GM19452 (cell line): ENCODE measurements around the gene MAU2.
"Not testable (repeated sequence)": the region's sequence is repeated elsewhere in the genome, so short reads cannot be mapped to it uniquely, and the experiment has no call there.

Source experiments
- ATAC-seq: cut with Tn5 transposase; IDR thresholded peaks from one replicate; pipeline ENCODE4 v1.9.1; 2021; ENCODE audit not compliant: unreplicated experiment

Gene MAU2

DNA sequence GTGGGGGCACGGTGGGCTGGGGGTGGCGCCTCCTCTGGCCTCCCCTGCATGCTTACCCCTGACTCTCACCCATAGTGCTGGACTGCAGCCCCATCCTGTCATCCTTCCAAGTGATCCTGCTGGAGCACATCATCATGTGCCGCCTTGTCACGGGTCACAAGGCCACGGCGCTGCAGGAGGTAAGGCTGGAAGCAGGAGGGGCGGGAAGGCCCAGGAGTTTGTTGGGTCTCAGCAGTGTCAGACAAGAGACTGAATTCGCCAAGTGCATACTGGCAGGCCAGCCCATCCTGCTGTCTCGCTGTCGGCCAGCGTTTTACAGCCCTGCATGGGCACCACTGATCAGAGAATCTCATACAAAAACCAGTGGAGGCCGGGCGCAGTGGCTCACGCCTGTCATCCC lies 23.1 kb downstream of the MAU2 start:
- no peak for ATAC-seq

DNA sequence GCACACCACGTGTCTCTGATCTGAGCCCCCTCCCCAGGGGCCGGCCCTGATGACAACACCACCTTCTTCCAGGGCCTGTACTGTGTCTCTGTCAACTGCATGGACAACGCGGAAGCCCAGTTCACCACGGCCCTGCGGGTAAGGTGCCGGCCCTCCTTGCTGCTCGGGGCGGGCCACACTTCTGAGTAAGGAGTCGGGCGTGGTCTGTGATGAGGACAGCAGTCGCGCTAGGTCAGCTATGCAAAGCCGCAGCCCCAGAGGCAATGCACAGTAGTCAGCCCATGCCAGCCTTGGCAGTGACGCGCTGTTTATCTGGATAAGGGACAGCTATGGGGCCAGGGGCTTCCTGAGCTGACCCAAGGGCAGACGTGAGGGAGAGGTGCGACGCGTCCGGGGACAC lies 24.6 kb downstream of the MAU2 start:
- no peak for ATAC-seq

DNA sequence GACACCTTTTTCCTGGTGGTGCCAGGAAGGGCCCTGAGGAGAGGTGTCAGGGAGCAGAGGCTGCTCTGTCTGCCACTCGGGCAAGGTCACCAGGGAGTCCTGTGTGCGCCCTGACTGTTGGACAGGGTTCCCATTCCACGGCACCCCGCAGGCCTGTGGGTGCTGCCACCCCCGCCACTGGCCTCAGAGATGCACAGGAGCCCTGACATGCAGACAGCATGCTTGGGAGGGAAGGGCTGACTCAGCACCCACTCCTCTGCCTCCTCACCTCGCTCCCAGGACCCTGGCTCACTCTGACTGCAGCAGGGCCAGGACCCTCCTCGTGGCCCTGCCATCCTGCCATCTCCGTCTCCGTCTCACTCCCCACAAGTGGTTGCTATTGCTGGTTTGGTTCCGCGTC lies 25.3 kb downstream of the MAU2 start:
- ATAC-seq = no peak

DNA sequence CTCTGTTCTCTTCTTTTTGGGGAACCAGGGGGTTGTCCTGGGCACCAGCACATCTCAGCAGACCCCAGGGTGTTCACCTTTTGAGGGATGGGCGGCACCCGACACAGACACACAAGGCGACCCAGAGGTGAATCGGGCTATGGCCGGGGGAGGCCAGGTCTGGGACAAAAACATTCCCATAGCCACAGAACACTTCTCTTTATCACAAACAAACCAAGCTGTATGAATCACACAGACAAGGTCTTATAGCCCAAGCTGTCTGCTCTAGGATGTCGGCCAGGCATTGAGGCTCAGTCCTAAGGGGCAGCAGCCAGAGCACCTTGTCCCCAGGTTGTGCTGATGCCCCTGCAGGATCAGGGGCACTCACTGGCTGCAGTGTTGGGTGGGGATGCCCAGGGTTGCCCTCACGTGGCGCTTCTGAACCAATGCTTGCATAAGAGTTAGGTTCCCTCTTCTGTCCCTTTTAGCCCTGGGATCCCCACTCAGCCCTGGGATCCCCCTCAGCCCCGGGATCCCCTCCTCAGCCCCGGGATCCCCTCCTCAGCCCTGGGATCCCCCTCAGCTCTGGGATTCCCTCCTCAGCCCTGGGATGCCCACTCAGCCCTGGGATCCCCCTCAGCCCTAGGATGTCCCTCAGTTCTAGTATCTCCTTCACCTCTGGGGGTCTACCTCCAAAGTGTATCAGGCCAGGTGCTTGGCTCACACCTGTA lies 26.9 kb downstream of the MAU2 start:
- ATAC-seq = no peak

DNA sequence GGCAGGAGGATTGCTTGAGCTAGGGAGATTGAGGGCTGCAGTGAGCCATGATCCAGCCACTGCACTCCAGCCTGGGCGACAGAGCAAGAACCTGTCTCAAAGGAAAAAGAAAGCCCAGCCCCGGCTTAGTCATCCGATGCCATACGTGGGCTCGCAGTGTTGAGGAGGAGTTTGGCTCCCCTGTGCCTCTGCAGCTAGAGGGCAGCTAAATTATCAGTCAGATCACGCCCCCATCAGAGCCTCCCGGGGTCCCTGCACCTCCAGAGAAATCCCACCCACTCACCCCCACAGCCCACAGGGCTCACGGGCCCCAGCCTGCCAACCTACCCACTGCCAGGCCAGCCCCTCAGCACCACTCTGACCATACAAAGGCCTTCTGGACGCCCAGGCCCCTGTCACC lies 27.6 kb downstream of the MAU2 start:
- ATAC-seq = no peak

DNA sequence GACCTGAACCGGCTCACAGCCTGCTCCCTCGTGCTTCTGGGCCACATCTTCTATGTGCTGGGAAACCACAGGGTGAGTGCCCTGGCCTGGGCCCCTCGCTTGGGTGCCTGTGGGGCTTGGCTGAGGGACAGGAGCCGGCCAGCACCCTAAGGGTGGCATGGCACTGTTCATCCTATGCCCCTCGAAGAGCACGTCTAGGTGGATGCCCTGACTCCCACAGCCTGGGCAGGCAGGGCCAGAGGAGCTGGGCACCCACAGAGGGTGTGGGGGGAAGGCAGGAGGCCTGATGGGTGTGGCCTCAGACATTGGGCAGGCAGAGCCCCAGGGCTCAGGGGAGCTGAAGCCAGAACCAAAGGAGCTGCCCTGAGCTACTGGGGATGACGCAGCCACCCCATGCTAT lies 28.7 kb downstream of the MAU2 start:
- no peak for ATAC-seq

DNA sequence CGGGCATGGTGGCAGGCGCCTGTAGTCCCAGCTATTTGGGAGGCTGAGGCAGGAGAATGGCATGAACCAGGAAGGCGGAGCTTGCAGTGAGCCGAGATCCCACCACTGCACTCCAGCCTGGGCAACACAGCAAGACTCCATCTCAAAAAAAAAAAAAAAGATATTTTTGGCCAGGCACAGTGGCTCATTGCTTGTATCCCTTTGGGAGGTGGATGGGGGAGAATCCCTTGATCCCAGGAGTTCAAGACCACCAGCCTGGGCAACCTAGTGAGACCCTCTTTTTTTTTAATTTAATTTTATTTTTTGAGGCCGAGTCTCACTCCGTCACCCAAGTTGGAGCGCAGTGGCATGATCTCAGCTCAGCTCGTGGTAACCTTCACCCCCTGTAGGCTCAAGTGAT lies 30.1 kb downstream of the MAU2 start:
- ATAC-seq = not testable (repeated sequence)

DNA sequence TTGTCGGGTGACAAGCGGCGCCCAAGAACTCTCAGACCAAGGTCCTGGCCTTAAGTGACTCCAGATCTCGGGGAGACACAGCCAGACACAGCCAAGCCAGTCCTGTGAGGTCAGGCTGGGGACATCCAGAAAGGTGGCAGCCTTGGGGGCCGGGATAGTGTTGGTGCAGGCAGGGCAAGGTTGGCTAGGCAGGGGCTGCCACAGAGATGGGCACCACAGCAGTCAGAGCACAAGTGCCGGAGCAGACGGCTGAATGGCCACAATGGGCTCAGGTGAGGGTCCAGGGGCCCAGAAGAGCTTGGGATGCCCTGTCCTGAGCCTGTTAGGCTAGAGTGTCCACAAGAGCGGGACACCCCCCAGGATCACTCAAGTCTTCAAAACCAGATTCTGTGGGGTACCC lies 32.2 kb downstream of the MAU2 start:
- ATAC-seq = no peak

DNA sequence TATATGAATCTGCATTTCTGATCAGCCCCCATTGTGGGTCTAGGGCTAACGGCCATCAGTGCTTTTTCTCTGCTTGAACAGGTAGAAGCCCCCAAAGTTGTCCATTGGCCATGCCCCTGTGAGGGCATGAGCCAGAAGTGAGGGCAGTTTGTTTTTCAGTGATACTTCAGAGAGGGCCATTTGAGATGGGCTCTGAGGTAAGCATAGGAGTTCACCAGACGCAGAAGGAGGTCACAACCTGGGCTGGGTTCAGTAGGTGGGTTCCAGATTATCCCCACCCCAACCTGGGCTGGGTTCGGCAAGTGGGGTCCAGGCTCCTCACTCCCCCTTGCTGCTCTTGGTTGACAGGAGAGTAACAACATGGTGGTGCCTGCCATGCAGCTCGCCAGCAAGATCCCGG lies 33.4 kb downstream of the MAU2 start:
- no peak for ATAC-seq

DNA sequence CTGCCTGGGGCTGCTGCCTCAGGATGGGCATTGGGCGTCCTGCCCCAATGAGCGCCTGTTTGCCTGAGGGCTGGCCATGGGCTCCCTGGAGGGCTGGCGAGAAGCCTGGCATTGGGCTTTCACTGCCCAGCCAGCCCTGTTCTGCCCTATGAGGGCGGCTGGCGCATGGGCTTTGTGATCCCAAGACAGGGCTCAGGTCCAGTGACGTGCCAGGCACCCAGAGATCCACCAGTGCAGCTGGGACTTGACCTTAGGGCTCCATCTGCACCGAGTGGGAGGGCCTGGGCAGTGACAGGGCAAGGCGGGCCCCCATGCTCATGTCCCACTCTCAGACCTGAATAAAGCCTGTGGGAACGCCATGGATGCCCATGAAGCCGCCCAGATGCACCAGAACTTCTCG lies 34.3 kb downstream of the MAU2 start:
- ATAC-seq = no peak

DNA sequence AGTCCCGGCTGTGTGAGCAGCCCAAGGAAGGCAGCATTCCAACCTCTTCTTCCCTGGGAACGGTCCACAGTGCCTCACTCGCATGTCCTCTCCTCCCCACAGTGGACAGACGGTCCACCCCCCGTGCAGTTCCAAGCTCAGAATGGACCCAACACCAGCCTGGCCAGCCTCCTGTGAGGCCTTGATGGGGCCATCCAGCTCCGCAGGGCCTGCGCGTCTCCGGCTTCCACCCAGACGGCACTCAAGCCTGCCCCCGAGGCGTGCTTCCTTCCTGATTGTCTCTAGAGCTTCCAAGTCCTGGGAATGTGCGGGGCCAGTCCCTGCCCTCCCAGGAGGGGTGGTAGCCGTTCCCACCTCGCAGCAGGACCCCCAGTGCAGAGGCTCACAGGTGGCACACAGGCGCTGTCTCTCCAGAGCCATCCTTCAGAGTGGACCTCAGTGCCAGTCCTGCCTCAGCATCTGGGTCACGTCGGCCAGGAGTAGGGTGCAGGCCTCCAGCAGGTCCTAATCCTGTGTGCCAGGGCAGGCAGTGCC lies 35.0 kb downstream of the MAU2 start:
- no peak for ATAC-seq

DNA sequence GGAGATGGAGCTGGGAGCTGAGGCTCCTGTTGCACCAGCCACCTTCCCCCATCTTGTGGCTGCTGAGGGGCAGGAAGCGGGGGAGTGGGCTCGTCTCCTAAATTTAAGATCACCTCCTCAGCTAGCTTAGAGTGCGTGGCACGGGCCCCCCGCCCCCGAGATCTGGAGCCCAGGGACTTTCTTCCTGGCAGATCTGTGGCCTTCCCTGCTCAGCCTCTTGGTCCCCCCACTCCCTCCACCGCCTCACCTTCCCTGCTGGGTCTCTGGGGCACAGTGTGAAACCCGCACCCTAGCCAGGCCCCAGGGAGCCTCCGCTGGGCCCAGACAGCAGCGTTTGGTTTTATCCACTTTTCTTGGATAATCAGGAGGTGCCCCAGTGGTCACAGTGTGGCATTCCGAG lies 35.9 kb downstream of the MAU2 start:
- no peak for ATAC-seq

DNA sequence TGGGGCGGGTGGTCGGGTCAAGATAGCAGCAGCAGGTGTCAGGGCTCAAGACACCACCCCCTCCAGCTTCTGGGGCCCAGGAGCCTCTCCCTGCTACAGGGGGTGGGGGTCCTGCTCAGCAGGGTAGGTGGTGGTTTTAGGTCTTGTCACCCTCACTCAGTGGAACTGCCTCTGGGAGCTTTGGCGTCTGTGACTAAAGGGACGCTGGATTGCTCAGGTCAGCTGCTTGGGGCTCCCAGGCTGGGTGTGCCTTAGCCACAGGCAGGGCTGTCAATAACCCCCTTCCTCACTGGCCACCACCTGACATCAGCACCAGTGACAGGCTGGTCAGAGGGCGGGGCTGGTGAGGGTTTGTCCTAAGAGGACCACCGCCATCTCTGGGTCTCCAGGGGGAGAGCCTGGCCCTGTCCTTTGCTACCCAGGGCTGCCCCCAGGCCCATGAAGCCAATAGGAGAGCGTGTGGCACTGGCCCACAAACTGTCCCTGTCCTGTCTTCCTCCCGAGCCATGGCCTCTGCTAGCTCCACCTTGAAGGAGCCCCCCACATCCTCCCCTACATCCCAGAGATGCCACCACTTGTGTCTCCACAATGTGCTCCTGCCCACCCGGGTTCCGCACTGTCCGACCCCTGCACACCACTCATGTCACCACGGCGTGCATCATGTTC lies 36.4 kb downstream of the MAU2 start:
- no peak for ATAC-seq

DNA sequence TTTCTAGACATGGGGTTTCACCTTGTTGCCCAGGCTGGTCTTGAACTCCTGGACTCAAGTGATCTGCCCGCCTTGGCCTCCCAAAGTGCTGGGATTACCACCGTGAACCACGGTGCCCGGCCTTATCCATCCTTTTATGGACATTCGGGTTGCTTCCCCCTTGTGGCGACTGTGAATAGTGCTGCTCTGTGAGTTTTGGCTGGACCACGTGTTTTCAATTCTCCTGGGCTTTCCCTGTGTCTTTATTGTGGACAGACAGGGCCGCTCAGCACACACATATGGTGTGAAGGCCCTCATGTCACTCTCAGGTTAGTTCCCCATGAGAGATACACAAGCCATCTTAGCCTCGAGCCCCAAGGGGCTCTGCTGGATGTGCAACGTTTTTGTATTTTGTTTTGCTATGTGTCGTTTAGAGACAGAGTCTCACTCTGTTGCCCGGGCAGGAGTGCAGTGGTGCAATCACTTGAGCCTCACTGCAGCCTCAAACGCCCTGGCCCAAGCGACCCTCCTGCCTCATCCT lies 40.5 kb downstream of the MAU2 start:
- ATAC-seq = peak; percentile 51

DNA sequence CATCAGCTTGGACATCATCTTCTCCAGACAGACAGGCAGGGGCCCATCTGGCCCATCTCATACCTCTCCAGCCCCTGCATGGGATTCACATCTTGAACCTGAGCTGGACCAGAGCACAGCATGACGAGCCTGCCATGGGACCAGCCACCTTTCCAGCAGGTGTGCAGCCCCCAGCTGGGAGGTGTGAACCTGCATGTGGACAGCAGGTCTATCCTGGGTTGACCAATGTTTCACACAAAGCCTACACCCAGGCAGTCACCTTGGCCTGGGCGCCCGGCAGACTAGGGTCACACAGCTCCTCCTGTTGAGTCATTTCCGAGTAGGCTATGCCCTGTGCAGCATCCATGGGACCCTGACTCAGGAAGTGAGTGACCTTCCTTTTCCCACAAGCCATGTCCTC lies 41.4 kb downstream of the MAU2 start:
- no peak for ATAC-seq

DNA sequence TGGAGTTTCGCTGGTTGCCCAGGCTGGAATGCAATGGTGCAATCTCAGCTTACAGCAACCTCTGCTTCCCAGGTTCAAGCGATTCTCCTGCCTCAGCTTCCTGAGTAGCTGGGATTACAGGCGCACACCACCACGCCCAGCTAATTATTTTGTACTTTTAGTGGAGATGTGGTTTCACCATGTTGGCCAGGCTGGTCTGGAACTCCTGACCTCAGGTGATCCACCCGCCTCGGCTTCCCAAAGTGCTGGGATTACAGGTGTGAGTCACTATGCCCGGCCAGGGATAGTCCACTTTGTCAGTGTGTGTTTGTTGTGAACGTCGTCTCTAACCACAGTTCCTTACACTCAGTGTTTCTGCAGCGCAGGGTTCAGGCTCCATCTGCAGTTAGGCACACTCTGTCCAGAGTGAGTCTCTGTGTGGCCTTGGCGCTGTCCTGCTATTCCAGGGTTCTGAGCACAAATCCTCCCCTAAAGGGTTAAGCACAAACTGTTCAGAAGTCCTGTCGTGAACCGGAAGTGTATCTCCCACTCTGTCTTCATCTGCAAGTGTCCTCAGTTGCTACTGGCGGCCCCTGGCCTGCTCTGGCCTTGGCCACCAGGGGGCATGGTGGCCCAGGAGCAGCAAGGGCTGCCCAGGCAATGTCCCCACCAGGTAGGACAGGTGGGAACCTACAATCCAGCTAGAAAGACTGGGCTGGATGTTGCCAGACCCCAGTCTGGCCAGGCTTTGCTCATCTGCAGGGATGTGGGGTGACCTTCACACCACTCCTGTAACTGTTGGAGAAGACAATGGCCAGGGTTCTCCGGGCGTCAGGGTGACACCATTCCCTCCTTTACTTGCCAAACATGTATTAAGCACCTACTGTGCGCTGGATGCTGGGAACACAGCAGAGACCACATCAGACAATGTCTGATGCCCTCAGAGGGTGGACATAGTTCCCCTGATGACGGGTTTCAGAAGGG lies 46.1 kb downstream of the MAU2 start:
- ATAC-seq = peak; percentile 69

DNA sequence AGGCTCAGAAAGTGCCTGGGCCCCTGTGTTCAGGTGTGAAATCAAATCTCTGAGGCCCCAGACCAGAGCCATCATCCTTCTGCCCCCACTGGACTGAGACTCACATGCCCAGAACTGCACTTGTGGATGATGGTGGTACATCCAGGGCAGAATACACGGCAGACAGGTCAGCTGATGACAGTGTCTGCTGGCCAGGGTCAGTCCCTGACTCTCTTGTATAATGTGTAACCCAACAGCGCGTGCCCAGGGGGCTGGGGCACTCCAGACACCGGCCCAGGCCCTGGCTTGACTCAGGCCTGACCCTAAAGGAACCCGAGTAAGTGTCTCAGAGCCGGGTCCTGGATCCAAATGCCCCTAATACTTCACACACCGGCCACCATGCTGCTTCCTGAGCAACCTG lies 47.5 kb downstream of the MAU2 start:
- ATAC-seq = no peak

DNA sequence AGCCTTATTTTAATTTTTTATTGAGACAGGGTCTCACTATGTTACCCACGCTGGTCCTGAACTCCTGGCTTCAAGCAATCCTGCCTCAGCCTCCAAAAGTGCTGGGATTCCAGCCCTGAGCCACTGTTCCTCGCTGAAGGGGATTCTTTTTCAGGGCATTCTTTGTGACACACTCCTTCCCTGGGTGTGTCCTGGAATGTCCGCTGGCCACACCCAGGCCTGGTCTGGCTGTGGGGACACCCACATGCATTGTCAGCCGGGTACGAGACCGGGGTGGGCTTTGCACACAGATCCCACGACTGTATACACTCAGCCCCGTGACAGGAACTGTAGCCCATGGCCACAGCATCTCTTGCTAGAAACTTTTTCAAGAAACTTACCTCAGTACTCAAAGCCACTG lies 50.4 kb downstream of the MAU2 start:
- no peak for ATAC-seq

DNA sequence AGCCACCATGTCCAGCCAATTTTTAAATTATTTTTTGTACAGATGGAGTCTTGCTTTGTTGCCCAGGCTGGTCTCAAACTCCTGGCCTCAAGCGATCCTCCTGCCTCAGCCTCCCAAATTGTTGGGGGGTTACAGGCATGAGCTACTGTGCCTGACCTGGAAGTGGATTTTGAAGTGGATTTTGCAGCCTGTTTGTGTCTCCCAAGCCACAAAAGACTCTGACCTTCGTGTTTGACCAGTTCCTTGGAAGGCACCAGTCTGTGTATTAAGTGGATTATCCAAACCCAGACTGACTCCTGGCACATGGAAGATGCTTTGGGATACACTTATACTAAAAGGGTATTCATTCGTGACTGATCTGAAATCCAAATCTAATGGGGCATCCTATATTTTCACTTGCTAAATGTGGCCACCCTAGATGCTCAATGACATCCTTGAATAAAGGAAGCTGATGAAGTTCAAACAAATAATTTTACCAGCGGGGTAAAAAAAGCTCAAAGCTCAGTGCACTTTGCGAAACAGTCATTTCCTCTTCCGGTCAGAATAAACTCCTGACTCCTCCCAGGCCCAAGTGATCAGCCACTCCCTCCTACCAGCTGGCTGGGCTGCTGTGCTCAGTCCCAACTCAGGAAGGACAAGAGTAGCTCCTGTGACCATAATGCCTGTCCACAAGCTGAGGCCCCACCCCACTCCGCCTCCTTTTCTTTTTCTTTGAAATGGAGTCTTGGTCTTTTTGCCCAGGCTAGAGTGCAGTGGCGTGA lies 52.2 kb downstream of the MAU2 start:
- peak; percentile 97 for ATAC-seq

DNA sequence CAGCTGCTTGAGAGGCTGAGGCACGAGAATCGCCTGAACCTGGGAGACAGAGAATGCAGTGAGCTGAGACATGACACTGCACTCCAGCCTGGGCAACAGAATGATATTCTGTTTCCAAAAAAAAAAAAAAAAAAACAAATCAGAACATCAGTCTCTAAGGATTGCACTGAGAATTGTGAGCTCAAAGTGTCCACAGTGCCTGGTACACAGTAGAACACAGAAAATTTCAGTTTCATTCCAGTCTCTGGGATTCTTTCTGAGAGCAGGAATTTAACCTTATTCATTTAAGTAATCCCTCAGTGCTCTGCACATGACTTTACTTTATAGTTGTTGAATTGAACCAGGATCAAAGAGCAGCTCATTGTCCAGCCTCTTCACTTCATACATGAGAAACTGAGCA lies 58.9 kb downstream of the MAU2 start:
- ATAC-seq = no peak

DNA sequence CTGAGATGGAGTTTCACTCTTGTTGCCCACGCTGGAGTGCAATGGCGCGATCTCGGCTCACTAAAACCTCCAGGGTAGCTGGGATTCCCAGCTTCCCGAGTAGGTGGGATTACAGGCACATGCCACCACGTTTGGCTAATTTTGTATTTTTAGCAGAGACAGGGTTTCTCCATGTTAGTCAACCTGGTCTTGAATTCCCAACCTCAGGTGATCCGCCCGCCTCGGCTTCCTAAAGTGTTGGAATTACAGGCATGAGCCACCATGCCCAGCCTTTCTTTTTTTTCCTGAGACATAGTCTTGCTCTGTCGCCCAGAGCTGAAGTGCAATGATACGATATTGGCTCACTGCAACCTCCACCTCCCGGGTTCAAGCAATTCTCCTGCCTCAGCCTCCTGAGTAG lies 59.7 kb downstream of the MAU2 start:
- not testable (repeated sequence) for ATAC-seq
